GM19324 (cell line): ENCODE data around the gene NKAPL.

Experiments used
- ATAC-seq: cut with Tn5 transposase; IDR thresholded peaks from one replicate; pipeline ENCODE4 v1.9.1; 2021; ENCODE audit warnings: mild to moderate bottlenecking, moderate library complexity; ENCODE audit not compliant: unreplicated experiment, low FRiP score

The NKAPL gene

DNA sequence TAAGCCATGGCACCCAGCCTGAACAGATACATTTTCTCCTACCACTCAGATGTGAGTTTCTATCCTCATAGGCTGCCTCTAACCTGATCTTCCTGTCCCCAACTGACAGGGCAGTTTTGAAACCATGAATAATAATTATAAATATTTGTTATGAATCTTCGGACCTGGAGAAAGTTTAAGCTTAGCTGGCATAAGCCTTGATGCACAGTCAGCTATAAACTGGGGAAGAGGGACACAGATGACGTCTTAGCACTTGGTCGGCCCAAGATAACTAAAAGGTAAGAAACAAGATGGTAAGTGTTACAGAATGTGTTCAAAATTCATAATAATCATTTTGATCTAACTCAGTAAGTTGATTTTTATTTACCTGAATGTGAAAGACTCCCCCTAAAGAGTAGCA lies 15.2 kb upstream of the NKAPL start:
- no peak for ATAC-seq

GRCh38 chr6:28245206-28245941 lies 13.7 kb upstream of the NKAPL start:
- ATAC-seq, result no peak

GRCh38 chr6:28248916-28249315 lies 10.2 kb upstream of the NKAPL start:
- no peak for ATAC-seq

- ATAC-seq, result no peak
These were observed 8.3 kb upstream of the NKAPL start for GRCh38 chr6:28250747-28251146.

GRCh38 chr6:28251661-28252008 lies 7.5 kb upstream of the NKAPL start:
- ATAC-seq, result peak; percentile 41

DNA sequence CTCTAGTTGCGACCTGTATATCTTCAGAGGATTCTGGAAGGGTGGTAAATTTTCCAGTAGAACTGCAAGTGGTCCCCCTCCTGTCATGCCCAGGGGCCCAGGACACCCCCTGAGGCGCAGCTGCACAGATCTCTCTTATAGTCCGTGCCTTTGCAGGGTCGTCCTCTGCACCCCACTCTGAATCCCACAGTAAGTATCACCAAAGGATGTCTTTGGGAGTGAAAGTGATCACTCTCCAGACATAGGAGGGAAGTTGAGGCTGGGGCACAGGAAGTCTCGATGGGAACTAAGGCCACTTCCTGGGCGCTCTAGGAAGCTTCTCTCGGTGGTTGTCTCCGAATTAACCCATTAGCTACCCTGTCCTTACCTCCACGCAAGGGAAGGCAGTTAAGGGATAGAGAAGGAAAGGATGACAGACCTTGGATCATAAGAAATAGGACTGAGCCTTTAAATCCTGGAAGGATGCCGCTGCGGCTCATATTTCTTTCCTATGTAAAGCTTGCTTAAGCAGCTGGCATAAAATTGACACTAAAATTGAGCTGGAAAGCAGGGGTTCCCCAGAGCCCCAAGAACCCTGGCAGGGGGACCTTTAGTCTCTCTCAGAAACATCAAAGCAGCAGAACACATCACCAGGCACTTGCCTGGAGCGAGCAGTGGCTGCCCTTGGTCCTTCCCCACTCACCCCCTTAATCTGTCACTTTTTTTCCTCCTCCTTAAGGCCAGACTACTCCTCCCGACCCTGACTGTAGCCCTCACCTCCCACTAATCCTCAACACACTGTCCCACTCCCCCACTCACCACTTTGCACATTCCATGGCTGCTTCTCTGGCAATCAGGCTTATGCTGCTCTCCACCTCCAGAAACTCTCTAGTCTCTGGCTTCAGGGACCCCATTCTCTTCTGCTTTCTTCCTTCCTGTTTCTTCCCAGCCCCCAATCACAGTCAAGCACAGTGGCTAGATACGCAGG lies 6.8 kb upstream of the NKAPL start, which contains the start of gene ZKSCAN4:
Gene ZKSCAN4, minus strand, starts transcription at position 261 of the 967 bp plus-strand sequence. CDS start 289 bp downstream, outside the sequence.
- peak; percentile 87 for ATAC-seq

DNA sequence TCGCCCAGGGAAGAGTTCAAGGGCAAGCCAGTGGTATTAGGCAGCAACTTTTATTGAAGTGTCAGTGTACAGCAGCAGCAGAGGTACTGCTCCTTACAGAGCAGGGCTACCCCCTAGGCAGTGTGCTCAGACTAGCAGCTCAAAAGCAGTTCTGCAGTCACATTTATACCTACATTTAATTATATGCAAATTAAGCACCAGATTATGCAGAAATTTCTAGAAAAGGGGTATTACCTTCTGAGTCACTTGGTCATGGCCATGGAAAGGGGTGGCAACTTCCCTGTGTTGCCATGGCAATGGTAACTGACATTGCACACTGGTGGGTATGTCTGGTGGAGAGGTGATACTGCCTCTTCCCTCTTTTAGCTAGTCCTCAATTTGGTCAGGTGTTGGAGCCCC lies 5.0 kb upstream of the NKAPL start:
- no peak for ATAC-seq

DNA sequence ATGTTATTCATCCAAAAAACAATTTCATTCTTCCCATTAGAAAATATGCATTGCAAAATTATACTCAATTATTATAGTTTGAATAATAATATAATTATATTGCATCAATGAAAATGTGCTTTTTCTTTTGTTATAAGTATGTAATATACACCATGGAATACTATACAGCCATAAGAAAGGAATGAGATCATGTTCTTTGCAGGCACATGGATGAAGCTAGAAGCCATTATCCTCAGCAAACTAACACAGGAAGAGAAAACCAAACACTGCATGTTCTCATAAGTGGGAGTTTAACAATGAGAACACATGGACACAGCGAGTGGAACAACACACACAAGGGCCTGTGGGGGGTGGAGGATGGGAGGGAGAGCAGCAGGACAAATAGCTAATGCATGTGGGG lies 2.1 kb upstream of the NKAPL start:
- ATAC-seq, result no peak

DNA sequence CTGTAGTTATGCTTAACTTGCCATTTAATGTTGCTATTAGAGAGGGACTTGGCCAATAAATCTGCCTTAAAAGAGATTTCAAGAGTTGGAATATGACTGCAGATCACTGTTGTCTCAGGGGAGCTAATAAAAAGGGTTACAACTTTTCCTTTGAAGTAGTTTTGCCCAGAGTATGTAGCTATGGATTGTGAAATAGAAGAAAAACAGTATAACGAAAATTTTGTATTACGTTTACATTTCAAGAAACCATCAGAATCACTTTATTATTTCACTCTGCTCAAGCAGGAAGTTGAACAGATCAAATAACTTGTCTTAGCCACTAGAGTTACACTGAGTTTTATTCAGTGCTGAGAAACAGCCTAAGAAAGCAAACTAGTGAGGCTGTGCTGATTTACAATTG lies 4.8 kb downstream of the NKAPL start:
- ATAC-seq, result no peak

DNA sequence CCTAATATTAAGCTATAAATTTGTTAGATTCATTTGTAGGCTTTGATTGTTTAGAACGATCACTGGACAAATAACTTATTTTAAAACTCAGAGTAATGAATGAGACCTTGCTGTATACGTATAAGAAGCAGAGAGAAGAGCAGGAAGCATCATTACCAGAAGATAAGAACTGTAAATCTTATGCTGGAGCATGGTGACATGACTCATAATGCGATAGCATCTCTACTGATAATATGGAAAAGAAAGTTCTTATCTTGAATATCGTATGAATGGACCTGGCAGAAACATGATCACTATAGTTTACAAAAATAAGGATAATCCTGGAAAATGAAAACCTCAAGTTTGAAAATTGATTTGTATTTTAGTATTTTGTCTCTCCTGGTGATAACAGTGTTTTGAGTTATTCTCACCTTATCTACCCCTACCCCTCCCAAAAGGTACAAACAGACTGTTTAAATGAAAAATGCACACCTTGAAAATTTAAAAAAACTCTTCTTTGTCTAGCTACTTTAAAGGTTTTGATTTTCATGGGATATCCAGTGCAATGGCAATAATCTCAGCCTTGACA lies 5.8 kb downstream of the NKAPL start:
- no peak for ATAC-seq

DNA sequence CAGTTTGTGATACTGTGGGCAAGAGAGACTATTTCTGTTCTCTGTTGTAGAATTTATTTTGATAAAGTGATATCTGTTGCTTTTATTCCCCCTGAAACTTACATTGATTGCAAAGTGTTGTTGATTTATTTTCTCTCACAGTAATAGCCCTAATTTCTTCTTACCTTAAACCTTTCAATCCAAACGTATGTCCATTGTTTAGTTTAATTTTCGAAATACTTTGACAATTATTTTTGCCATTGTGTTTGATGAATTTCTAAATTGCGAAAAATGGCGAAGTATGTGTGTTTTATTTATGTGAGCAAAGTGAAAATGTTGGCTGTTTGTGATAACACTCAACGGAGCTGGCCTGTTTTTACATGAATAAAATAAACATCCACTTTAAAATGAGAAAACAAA lies 7.5 kb downstream of the NKAPL start:
- no peak for ATAC-seq

- ATAC-seq, result peak; percentile 95
These were observed 8.0 kb downstream of the NKAPL start, which contains the start of gene ZSCAN26 for GRCh38 chr6:28266962-28267694. Gene ZSCAN26 (plus strand): TSS chr6:28267143. CDS start chr6:28271920, 4,777 bp downstream.

- no peak for ATAC-seq
These were observed 8.6 kb downstream of the NKAPL start for GRCh38 chr6:28267695-28268059.

DNA sequence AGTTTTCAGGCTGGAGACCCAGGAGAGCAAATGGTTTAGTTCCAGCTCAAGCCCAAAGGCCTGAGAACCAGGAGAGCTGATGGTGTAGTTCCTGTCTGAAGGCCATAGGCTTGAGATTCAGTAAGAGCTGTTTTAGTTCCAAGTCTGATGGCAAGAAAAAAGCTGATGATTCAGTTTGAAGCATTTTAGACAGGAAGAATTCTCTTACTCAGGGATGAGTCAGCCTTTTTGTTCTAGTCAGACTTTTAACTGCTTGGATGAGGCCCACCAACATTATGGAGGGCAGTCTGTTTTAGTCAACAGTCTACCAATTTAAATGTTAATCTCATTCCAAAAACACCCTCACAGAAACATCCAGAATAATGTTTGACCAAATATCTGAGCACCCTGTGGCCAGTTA lies 10.4 kb downstream of the NKAPL start:
- ATAC-seq, result no peak

DNA sequence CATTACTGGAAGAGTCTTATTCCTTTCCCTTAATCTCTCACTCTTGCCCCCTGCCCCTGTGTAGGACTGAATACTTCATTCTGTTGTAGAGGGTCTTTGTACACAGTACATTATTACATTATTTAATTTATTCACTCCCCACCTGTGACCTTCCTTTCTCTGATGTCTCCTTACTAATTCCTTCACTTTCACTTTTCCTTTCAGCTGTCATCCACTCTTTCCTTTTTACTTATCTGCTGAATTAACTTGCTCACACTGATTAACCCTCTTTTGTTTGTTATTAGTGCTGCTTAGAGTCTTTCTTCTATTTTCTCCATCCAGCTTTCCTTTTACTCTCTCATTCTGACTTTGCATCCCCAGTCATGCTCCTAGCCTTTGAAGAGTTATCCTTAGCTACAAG lies 15.8 kb downstream of the NKAPL start:
- ATAC-seq, result no peak

DNA sequence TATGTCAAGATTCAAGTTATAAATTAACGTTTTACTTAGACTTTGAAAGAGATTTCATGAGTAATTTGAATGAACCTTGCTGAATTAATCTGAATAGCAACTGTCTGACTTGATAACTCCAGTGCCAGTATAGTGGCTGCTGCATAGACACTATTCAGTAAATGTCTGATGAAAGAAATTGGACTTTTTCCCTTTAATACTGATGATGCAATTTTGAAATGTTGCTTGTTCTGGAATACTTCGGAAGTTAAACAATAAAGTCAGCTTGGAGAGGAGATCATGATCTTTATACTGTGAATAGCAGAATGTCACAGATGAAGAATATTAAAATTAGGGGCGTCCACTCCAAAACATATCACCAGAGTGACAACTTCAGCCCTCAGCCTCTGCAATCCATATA lies 18.6 kb downstream of the NKAPL start:
- no peak for ATAC-seq

GRCh38 chr6:28280595-28281287 lies 21.6 kb downstream of the NKAPL start:
- no peak for ATAC-seq

DNA sequence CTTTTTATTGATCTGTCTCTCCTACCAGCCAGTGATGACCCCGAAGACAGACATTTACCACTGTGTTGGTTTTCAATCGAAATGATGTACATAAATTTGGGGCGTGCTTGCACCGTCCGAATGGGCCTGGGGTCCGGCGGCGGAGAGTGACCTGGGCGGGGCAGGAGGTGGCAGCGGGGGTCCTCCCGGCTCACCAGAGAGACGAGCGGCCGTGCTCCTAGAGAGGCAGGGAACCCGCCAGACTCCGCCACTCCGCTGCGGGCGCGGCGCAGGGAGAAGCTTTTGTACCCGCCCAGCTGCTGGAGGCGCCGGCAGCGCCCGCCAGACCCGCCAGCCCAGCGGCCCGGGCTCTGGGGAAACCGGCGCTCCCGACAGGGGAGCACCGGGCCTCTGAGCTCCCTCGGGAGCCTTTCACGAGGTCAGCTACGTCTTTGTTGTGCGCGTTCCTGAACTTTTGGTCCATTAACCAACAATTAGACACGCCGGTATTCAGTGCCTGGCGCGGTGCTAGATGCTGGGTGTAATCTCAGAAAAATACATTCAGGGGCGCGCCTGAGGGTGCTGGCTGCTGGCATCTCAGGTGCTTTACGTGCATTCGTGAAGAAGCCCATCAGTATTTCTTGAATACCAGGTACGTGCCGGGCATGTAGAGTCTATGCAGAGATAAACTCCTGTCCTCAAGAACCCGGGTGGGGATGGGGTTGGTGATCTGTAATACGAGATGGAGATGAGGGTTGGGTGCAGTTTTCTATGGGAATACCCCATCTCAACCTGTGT lies 22.4 kb downstream of the NKAPL start, which contains the start of gene PGBD1:
Gene PGBD1, plus strand, starts transcription at position 285 of the 777 bp plus-strand sequence. CDS start 2,242 bp downstream, outside the sequence.
- peak; percentile 87 for ATAC-seq

DNA sequence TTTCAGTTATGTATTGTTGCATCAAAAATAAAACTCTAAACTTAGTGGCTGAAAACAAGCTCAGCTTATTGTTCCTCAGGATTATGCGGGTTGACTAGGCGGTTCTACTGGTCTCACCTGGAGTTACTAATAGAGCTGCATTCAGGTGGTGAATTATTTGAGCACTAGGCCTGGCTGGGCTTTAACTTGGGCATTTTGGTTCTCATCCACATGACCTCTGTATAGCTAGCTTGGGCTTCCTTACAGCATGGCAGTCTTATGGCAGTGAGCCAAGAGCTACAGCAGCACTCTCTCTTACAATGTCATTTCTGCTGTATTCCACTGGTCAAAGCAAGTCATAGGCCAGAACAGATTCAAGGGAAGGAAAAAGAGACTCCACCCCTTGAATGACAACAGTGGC lies 23.8 kb downstream of the NKAPL start:
- ATAC-seq, result no peak
